ENCODE measurements around the gene LRRC74B.
A peak's percentile ranks its signal among the peaks of the same experiment; 100 is the strongest.
"Not testable (repeated sequence)": the region's sequence is repeated elsewhere in the genome, so short reads cannot be mapped to it uniquely, and the experiment has no call there.

The LRRC74B gene

DNA sequence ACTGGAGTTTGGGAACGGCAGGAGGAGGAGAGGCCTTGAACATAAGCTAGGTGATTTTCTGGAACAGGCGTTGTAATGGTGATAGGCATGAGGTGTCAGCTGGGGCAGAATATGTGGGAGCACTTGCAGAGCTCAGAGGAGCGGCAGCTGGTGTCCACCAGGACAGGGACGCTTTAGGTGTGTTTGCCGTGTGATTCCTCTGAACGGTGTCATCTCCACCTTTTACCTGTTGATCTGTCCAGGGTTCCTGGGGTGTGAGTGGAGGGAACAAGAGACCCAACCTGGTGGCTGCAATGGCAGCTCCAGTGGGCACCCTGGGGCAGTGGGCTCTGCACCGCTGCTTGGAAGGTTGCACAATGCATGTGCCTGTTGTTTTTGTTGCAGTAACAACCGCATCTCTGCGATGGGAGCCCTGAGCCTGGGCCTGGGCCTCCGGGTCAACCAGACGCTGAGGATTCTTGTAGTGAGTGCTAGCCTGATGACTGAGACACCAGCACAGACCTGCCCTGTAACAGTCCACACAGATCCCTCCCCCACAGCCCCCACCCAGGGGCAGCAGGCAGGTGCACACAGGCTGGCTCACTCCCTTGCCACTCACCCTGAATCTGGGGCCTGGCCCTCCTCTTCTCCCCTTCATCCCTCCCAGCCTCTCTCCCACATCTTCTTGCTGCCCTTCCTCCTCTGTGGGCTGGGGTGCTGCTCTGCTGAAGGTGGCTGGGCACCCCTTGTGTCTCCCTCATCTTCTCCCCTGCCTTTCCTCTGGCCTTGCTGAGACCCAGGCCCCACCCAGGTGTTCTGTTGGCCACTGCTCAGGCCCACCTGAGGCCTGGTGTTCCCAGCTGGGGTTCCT lies 9.2 kb downstream of the LRRC74B start:
- no peak for DNase-seq

DNA sequence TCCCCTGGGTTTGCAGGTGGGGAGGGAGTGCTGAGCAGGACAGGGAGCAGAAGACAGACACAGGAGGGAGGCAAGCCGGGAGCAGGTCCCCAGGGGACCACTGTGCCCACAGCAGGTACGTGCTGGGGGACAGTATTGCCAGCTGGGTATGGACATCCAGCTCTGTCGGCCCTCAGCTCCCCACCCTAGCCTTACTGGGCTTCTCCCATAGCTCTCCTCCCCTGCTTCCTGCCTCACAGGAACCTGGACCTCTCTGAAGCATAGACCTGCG lies 9.8 kb downstream of the LRRC74B start:
- no peak for DNase-seq

- no peak for DNase-seq
Observed at GRCh38 chr22:21055880-21056319, 10.2 kb downstream of the LRRC74B start.

DNA sequence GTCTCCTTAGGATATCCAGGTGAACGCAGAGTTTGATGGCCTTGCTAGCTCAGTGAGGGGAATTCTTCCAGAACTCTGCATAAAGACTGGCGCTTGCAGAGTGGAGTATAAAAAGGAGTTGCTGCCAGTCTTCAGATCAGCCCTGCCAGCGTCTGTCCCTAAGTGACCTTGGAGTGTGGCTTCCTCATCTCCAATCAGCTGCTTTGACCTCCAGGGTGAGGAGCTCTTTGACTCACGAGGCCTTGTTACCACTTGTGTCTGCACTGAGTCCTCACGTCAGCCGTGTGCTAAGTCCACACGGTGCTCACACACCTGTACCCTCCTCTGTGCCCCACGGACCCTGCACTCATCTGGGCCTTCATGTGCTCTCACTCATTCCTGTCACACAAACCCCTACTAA lies 14.6 kb downstream of the LRRC74B start:
- not testable (repeated sequence) for DNase-seq

DNA sequence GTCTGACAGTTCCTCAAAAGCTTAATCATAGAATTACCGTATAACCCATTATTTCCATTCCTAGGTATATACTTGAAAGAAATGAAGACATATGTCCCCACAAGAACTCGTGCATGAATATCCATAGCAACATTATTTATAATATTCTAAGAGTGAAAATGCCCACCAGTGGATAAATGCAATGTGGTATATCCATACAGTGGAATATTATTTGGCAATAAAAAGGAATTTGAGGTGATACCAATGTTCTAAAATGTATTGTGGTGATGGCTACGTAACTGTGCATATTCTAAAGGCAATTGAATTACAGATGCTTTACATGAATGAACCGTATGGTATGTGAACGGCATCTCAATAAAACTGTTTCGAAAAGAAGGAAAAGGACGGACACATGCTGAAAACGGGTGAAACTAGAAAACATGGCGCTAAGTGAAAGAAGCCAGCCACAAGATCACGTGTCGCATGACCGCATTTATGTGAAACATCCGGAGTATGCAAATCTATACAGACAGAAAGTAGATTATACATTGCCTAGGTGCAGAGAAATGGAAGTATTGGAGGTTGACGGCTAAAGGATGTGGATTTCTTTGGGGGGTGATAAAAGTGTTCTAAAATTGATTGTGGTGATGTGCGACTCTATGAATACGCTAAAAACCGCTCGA lies 16.0 kb downstream of the LRRC74B start:
- DNase-seq, result not testable (repeated sequence)

GRCh38 chr22:21064425-21064824 lies 18.7 kb downstream of the LRRC74B start:
- DNase-seq, result not testable (repeated sequence)

GRCh38 chr22:21064917-21065864 lies 19.4 kb downstream of the LRRC74B start:
- no peak for DNase-seq

DNA sequence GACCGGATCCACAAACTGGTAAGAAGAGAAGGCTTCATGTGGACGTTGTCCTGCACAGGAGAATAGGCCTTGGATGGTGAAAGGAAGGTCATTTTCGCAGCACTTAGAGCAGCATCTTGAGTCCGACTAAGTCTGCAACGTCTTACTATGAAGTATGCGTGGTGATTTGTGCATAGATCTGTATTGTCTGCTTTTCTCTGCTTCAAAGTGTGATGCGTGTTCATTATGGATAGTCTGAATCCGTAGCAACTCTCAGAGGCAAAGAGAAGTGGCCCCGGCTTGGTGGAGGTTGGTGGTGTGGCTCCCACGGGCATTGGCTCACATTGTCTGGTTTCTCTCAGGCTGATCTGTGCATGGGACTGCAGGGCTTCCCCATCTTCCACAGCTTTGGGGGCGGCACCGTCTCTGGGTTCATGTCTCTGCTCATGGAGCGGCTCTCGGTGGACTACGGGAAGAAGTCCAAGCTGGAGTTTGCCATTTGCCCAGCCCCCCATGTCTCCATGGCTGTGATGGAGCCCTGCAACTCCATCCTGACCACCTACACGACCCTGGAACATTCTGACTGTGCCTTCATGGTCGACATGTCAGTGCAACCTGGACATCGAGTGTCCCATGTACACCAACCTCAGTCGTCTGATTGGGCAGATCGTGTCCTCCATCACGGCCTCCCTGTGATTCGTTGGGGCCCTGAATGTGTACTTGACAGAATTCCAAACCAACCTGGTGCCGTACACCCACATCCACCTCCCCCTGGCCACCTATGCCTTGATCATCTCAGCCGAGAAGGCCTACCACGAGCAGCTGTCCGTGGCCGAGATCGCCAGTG lies 21.5 kb downstream of the LRRC74B start:
- no peak for DNase-seq

DNA sequence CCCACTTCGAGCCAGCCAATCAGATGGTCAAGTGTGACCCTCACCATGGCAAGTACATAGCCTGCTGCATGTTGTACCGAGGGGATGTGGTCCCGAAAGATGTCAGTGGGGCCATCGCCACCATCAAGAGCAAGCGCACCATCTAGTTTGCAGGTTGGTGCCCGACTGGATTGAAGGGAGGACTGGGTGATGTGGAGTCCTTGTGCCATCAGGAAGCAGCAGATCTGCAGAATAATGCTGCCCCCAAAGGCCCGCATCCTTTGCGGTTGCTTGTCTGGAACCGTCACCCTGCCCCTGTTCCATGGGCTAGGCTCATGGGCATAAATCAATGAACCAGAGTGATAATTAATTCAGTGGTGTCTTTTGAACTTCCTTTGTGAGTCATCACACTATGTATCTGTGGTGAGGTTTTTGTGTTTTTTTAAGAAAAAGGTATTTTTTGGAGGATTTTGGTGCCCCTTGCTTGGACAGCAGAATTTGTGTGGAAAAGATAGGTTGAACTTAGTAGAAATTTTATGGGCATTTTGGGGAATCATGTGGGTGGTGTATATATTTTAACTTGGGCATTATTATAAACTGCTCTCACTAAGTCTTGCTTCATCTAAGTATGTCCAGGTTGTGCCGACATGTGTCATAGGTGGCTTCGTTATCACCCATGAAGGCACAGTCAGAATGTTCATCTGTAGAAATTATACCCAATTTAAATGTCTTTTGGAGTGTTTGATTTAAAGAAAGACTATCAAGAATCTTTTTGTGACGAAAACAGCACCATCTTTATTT lies 22.3 kb downstream of the LRRC74B start:
- DNase-seq, result no peak

DNA sequence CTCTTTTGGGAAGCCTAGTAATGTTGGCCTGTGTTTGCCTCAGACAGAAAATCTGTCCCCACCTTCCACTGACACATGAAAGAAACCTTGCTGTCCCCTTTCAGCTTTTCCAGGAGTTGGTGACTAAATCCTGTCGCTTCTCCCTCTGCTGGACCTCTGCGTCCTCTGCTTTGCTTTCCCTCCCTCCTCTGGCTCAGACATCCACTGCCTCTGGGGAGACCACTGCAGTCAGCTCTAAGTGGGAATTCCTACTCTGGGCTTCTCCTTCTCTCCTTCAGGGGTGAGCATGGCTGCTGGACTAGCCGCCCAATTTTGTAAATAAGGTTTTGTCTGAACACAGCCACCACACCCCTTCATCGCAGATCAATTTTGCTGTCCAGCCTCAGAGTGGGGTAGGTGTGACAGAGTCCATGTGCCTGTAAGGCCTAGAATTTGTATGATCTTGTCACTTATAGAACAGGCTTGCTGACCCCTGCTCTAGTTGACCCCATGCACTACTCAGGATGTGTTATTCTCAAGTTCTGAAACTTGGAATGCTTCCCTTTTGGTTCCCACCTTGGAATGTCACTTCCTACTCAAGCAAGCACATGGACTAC lies 23.0 kb downstream of the LRRC74B start:
- no peak for DNase-seq

DNA sequence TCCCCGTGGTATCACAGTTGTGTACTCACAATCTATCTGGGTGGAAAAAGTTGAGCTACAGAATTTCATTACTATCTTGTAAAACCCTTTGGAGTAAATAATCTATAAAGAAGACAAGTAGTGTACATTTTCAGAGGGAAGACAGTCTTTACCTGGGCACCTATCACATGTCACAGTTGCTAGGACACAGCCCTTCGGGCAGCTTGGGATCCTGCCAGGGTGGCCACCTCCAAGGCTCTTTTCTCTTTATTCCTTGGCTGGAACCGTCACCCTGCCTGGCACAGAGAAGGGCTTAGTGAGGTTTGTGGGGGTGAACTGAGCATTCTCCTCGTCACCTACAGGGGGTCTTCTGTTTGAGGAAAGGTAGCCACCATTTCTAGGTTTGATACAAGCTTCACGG lies 23.6 kb downstream of the LRRC74B start:
- no peak for DNase-seq

DNA sequence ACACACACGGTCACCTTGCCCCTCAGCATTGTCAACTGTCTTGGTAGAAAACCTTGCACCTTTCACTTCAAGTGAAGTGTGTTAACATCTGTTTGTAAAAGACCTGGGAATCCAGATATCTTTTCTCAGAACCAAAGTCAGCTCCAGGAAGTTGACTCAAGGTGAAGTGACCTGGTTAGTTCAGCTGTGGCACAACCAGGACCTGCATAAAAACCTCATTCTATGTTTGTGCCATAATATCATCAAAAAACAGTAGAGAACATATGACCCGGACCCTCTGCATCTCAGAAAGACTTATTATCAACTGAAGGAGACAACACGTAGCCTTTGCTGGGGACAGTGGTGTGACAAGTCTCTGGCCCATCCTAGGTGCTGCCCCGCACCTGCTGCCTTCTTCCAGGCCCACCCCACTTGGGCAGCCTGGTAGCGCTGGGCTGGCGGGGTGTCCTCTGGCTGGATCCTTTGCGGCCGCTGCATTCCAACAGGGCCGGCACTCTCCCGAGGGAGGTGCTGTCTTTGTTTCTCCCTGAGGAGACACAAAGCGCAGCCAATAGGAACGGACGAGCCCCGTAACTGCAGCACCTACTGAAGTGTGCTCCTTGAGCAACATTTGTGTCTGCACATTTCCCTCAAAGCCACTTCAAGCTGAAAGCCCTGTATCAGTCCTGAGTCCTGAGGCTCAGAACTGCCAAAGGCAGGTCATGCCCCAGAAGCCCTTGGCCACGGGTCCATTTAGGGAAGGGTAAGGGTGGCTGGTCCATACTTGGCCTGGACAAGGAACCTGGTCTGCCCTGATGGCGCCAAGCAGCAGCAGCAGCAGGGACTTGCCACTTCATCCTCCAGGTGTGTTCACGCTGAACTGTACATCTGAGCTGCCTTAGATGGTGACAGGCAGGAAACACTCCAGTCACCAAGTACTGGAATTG lies 25.2 kb downstream of the LRRC74B start:
- no peak for DNase-seq

DNA sequence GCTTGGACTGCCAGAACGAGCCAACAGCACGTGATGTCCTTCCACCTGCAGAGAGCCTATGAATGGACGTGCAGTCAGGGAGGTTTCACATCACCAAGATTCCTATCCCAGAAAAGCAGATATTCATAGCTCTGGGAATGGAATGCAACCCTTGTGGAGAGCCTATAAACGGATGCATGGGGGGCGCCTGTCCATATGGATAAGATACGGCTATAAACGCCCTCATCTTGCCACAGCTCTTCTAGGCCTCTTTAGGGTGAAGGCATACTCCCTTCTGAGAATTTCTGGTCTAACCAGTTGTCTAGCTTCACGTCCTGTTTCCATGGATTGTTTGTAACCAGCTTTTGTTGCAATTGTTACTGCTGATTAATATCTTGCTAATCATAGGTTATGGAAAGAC lies 26.1 kb downstream of the LRRC74B start:
- not testable (repeated sequence) for DNase-seq

DNA sequence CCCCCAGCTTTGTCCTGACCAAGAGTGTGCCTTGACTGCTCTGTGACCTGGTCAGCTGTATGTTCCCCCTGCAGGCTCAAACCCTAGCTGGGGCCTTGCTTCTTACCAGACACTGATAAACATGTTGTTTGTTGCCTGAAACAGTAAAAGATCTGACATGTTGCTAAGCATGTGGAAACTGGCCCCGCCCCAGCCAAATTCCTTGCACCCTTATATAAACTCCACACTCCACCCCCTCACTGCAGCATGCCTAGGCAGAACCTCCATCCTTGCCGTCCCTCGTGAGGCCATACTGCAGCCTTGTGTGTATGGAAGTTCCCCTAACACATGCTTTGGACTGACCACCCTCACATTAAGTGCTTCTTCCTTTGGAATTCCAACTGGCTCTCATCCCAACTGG lies 27.3 kb downstream of the LRRC74B start:
- no peak for DNase-seq

DNA sequence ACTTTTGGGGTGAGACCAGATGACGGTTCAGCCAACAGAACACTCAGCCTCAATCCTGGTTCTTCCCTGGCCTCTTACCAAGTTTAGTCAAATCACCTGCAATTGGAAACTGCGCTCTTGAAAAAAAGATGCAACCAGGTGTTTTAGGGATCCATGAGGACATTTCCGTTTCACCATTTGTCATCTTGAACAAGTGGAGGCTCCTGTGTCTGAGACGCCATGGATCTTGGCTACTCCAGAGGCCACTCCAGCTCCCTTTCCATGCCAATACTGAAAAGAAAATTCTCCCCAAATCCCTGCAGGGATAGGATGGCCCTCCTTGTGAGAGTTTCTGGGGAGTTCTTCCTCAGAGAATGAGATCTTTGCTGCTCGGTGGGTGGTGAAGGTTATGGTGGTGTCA lies 27.7 kb downstream of the LRRC74B start:
- no peak for DNase-seq

- DNase-seq, result no peak
Observed at GRCh38 chr22:21074102-21074715, 28.5 kb downstream of the LRRC74B start.

- no peak for DNase-seq
Observed at GRCh38 chr22:21075516-21076138, 29.9 kb downstream of the LRRC74B start.

- DNase-seq, result peak; percentile 21
Observed at GRCh38 chr22:21076912-21077625, 31.3 kb downstream of the LRRC74B start.

Measured in NCI-H2171 treated with DMSO at 0.1 percent for 48 hours (cell line).